Measurements from ENCODE around the gene HOTAIR. TPM values are rescaled to one million over a fixed set of nuclear protein-coding genes. Genes with fewer than 3 reads are reported as not detected.

Gene HOTAIR
- polyA plus RNA-seq, 1 experiment, result not detected

DNA sequence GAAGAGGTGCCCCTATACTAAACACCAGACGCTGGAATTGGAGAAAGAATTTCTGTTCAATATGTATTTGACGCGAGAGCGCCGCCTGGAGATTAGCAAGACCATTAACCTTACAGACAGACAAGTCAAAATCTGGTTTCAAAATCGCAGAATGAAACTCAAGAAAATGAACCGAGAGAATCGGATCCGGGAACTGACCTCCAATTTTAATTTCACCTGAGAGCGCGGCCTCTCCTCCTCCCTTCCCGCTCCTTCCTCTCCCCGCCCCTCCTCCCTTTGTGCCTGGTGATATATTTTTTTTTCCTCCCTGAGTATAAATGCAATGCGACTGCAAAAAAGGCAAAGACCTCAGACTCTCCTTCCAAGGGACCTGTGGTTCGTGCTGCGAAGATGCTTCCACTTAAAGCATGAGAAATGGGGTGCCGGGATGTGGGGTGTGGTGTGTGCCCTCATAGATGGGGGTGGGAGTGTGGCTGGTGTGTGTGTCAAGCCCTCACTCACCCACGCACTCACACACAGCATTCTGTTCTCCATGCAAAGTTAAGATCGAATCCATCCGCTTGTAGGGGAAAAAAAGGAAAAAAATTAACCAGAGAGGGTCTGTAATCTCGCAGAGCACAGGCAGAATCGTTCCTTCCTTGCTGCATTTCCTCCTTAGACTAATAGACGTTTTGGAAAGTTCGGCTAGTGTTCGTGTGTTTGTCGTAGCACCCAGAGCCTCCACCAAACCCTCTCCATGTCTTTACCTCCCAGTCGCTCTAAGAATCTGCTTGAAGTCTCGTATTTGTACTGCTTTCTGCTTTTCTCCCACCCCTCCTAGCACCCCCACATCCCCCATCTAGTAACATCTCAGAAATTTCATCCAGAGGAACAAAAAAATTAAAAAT, 14.7 kb upstream of the HOTAIR start:
- ChIA-PET CTCF (interaction anchor here (1.5 kb wide), 1 partner anchor 16 kb away, joined by 6 read pairs; no protein-coding TSS in a partner anchor), POLR2A (no interaction called here)
- no peak overlapping the region for H3K4me3 ChIP-seq (ENCODE audit: low read depth, low read length)
- H3K27ac ChIP-seq (ENCODE audit: low read depth, low read length), result no peak overlapping the region
- H3K27me3 ChIP-seq (ENCODE audit: control insufficient read depth, insufficient read depth, low read length), result peaks cover 94% of the 10 kb centered on the region
- peaks cover 18% of the 10 kb centered on the region for H3K9me3 ChIP-seq (ENCODE audit: control insufficient read depth, insufficient read depth, low read length)
- DNase-seq (ENCODE audit: low read depth, low spot score), result no peak
- TF ChIP-seq, protein P1, sequence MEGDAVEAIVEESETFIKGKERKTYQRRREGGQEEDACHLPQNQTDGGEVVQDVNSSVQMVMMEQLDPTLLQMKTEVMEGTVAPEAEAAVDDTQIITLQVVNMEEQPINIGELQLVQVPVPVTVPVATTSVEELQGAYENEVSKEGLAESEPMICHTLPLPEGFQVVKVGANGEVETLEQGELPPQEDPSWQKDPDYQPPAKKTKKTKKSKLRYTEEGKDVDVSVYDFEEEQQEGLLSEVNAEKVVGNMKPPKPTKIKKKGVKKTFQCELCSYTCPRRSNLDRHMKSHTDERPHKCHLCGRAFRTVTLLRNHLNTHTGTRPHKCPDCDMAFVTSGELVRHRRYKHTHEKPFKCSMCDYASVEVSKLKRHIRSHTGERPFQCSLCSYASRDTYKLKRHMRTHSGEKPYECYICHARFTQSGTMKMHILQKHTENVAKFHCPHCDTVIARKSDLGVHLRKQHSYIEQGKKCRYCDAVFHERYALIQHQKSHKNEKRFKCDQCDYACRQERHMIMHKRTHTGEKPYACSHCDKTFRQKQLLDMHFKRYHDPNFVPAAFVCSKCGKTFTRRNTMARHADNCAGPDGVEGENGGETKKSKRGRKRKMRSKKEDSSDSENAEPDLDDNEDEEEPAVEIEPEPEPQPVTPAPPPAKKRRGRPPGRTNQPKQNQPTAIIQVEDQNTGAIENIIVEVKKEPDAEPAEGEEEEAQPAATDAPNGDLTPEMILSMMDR (IDR thresholded peaks at IDR 0.05; ENCODE audit: low read depth, low read length), result peak; percentile 56

DNA sequence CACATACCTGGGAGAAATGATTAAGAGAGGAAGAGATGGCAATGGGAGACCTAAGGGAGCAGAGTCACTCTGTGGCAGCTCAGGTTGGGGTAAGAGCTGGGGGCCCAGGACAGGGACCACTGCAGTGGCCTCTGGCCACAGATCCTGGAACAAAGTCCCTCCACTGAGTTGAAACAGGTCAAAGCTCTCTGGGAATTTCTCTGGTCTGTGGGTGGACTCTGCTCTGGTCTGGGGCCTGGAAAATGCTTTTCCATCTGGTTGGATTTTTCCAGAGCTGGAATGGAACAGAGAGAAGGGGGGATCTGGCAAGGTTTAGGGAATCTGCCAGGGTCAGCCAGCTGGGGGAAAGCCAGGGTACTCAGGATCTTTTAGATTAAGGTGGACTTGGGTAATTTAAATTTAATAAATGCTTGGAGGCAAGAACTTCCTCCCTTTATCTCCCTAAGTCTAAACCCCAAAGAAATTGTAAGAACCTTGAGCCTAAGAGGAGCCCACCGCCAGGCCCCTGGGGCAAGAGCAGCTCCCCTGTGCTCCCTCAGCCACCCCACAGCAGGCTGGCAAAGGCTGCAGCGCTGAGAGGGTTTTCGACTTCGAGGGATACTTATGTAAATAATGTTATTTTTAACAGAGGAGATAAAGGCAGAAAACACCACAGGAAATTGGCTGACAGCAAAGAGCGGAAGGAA, 13.9 kb upstream of the HOTAIR start:
- Histone ChIP-seq H3K4me3 (ENCODE audit: low read depth, low read length) (no peak overlapping the region), H3K9me3 (ENCODE audit: control insufficient read depth, insufficient read depth, low read length) (peaks cover 22% of the 10 kb centered on the region), H3K27ac (ENCODE audit: low read depth, low read length) (no peak overlapping the region), H3K27me3 (ENCODE audit: control insufficient read depth, insufficient read depth, low read length) (peaks cover 94% of the 10 kb centered on the region)
- ChIA-PET CTCF (interaction anchor here (1.5 kb wide), 1 partner anchor 17 kb away, joined by 6 read pairs; no protein-coding TSS in a partner anchor), POLR2A (no interaction called here)
- TF ChIP-seq, protein P1 (IDR thresholded peaks at IDR 0.05; ENCODE audit: low read depth, low read length), result no peak
- no peak for DNase-seq (ENCODE audit: low read depth, low spot score)

DNA sequence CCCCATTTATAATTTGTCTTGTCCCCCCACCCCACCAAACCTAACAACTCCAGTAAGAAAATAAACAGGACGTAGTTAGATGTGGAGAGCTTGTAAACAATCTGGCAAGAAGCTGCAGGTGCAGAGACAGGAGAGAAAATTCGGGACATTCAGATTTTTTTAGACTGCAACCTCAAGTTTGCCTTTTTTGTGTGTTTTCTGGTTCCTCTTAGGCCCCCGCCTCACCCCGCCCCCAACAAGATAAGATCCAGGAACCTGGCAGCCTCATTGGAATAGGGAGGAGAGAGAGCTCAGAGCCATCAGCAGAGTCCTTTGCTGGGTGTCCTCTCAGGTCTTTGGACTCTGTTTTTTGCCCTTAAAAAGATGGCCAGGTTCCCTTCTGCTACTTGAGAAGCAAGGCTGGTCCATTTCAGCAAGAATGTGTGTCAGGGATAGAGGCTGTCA, 13.1 kb upstream of the HOTAIR start:
- Histone ChIP-seq H3K27ac (ENCODE audit: low read depth, low read length) (no peak overlapping the region), H3K4me3 (ENCODE audit: low read depth, low read length) (no peak overlapping the region), H3K9me3 (ENCODE audit: control insufficient read depth, insufficient read depth, low read length) (peaks cover 22% of the 10 kb centered on the region), H3K27me3 (ENCODE audit: control insufficient read depth, insufficient read depth, low read length) (peaks cover 94% of the 10 kb centered on the region)
- no peak for DNase-seq (ENCODE audit: low read depth, low spot score)
- ChIA-PET POLR2A (interaction anchor here (0.9 kb wide), 1 partner anchor 12 kb away, joined by 3 read pairs; the partner anchor contains the start of gene HOXC9), CTCF (interaction anchor here (1.5 to 2.0 kb wide), 2 partner anchors 18 to 204 kb away, joined by 6 read pairs; no protein-coding TSS in a partner anchor)
- TF ChIP-seq, protein P1 (IDR thresholded peaks at IDR 0.05; ENCODE audit: low read depth, low read length), result no peak

DNA sequence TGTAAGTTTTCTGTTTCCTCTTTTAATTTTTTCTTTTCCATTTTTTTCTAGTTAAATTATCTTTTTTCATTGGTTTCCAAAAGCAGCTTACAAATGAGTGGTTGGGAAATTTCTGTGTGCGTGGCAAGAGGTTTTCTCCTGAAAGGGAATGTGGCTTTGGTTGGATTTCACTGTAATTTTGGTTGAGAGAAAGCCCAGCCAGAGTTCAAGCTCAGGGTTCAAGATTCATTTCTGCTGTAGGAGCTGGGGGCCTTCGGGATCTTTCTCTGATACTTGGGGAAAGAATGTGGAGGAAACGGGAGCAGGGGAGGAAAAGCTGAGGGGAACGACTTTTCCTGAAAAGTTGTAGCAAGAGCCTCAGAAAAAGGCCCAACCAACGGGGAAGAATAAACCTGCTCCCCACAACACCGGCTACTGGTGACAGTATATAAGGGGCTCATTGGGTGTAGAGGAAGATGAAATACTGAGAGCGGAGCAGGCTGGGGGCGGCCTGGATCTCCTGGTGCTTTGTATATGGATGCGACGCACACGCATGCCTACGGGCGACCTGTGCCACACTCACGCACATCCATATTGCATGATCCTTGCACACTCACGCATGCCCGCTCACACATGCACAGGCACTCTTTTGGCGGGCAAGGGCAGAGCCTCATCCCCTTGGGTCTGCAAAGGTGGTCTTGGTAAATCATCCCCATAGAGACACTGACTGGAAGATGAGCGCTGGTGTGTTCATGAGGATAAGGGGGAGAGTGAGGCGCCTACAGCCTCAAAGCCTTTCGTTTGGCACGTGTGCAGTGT, 12.1 kb upstream of the HOTAIR start:
- ChIA-PET CTCF (interaction anchor here (2.0 kb wide), 1 partner anchor 205 kb away, joined by 6 read pairs; no protein-coding TSS in a partner anchor), POLR2A (interaction anchor here (0.9 kb wide), 1 partner anchor 13 kb away, joined by 3 read pairs; the partner anchor contains the start of gene HOXC9)
- DNase-seq (ENCODE audit: low read depth, low spot score), result no peak
- Histone ChIP-seq H3K9me3 (ENCODE audit: control insufficient read depth, insufficient read depth, low read length) (peaks cover 22% of the 10 kb centered on the region), H3K27me3 (ENCODE audit: control insufficient read depth, insufficient read depth, low read length) (peaks cover 94% of the 10 kb centered on the region), H3K27ac (ENCODE audit: low read depth, low read length) (no peak overlapping the region), H3K4me3 (ENCODE audit: low read depth, low read length) (no peak overlapping the region)
- TF ChIP-seq, protein P1 (IDR thresholded peaks at IDR 0.05; ENCODE audit: low read depth, low read length), result no peak

Measured in AG04450 (cell line).